GM12878 (cell line): Measurements from ENCODE around the gene CRIM1. TPM values are rescaled to one million over a fixed set of nuclear protein-coding genes. Genes with fewer than 3 reads are reported as not detected.

ENCODE experiments used
- ATAC-seq: fragments of 200-7000 bp; cut with Tn5 transposase; 3 replicates; pipeline ENCODE4 v1.9.1; 2020; ENCODE audit warnings: mild to moderate bottlenecking, moderate library complexity
- BruUV-seq: library from RNA; stranded (reverse); fragments of 400-500 nt; replicated peaks from 2 replicates; lab custom pipeline; 2021; lab: Mats Ljungman, UMichigan
- CTCF ChIA-PET: fragments of 300-600 bp; sonication (Branson Sonifier 250); formaldehyde crosslinking; extraction: SDS; loops from one replicate; lab custom pipeline; 2021; ENCODE audit warnings: inconsistent platforms; lab: Yijun Ruan, JAX
- POLR2A ChIA-PET: fragments of 350-600 bp; formaldehyde crosslinking; extraction: SDS; loops from one replicate; lab custom pipeline; 2021; ENCODE audit warnings: inconsistent platforms; lab: Charles Lee
- RAD21 ChIA-PET: fragments of 300-600 bp; sonication (Branson Sonifier 250); formaldehyde crosslinking; loops from one replicate; lab custom pipeline; 2023; ENCODE audit warnings: antibody characterized with exemption; ENCODE audit not compliant: unreplicated experiment; lab: Charles Lee
- SMC1A ChIA-PET: fragments of 300-600 bp; sonication (Branson Sonifier 250); formaldehyde crosslinking; loops from one replicate; lab custom pipeline; 2023; ENCODE audit not compliant: unreplicated experiment, uncharacterized antibody; lab: Charles Lee
- DNase-seq: peaks from one replicate; pipeline ENCODE4 v3.0.0-alpha.2; 2011; ENCODE audit warnings: low read depth, low spot score
- FAIRE-seq: peaks from 3 replicates; lab custom pipeline; 2011; peaks lifted over from hg19 to GRCh38; lab: Jason Lieb, UNC
- H2AFZ ChIP-seq: 2 replicates; pipeline ENCODE4 v1.6.0; 2011; ENCODE audit warnings: low read depth, low read length, control low read depth; ENCODE audit not compliant: control insufficient read depth
- H3K27ac ChIP-seq: 2 replicates; pipeline ENCODE4 v1.5.1; 2011; ENCODE audit warnings: control low read depth; ENCODE audit not compliant: control insufficient read depth, insufficient read depth
- H3K27me3 ChIP-seq, 2 experiments: replicated peaks in 1 of 2; 2 replicates each; pipeline versions ENCODE4 v1.6.0 to v1.6.1; 2011; ENCODE audit warnings: low read length in 1 of 2; ENCODE audit not compliant: control insufficient read depth in 2 of 2, insufficient read depth in 2 of 2
- H3K36me3 ChIP-seq, 2 experiments: 2 replicates each; pipeline ENCODE4 v1.5.1; 2011; ENCODE audit warnings: low read length in 1 of 2; ENCODE audit not compliant: control insufficient read depth in 2 of 2, insufficient read depth in 2 of 2
- H3K4me1 ChIP-seq: 2 replicates; pipeline ENCODE4 v1.6.1; 2011; ENCODE audit warnings: mild to moderate bottlenecking, low read length, moderate library complexity, mixed read lengths; ENCODE audit not compliant: control insufficient read depth, insufficient read depth
- H3K4me2 ChIP-seq: 2 replicates; pipeline ENCODE4 v1.6.0; 2011; ENCODE audit warnings: control low read depth; ENCODE audit not compliant: control insufficient read depth, insufficient read depth
- H3K4me3 ChIP-seq: fragments of 200-600 bp; sonication (generic); 2 replicates; pipeline ENCODE4 v1.5.1; 2016
- H3K79me2 ChIP-seq: 2 replicates; pipeline ENCODE4 v1.6.0; 2011; ENCODE audit warnings: low read length; ENCODE audit not compliant: control insufficient read depth, insufficient read depth
- H3K9ac ChIP-seq: 2 replicates; pipeline ENCODE4 v1.8.0; 2011; ENCODE audit warnings: low read length, control low read depth, mixed read lengths; ENCODE audit not compliant: control insufficient read depth, insufficient read depth
- H3K9me3 ChIP-seq: replicated peaks from 3 replicates; pipeline ENCODE4 v1.5.1; 2011; ENCODE audit warnings: mild to moderate bottlenecking, low read length; ENCODE audit not compliant: control insufficient read depth, insufficient read depth
- H4K20me1 ChIP-seq: 2 replicates; pipeline ENCODE4 v1.6.0; 2011; ENCODE audit not compliant: control insufficient read depth, insufficient read depth
- BCL11A ChIP-seq: IDR thresholded peaks from 2 replicates; pipeline ENCODE4 v1.6.1; 2011; ENCODE audit warnings: low read depth, low read length
- MYB ChIP-seq: fragments of 150-350 bp; IDR thresholded peaks from 2 replicates; pipeline ENCODE4 v1.6.1; 2014; ENCODE audit warnings: mild to moderate bottlenecking, low read depth, low read length, borderline replicate concordance
- MYC ChIP-seq: IDR thresholded peaks from 2 replicates; pipeline ENCODE4 v1.6.1; 2011; ENCODE audit warnings: mild to moderate bottlenecking, low read length, moderate library complexity, inconsistent platforms; ENCODE audit not compliant: insufficient read depth, insufficient replicate concordance, insufficient read length, severe bottlenecking
- NFIC ChIP-seq: IDR thresholded peaks from 2 replicates; pipeline ENCODE4 v1.6.1; 2012; ENCODE audit warnings: low read depth, mild to moderate bottlenecking, inconsistent platforms, low read length, moderate library complexity
- NKRF ChIP-seq: fragments of 450-650 bp; conservative IDR thresholded peaks from 2 replicates; pipeline ENCODE4 v1.6.1; 2017; ENCODE audit warnings: mild to moderate bottlenecking, moderate library complexity
- RELA ChIP-seq: fragments of 450-650 bp; IDR thresholded peaks from 2 replicates; pipeline ENCODE4 v1.8.0; 2014; ENCODE audit warnings: borderline replicate concordance; ENCODE audit not compliant: partially characterized antibody
- SREBF2 ChIP-seq: IDR thresholded peaks from 2 replicates; pipeline ENCODE4 v1.6.1; 2012; ENCODE audit warnings: mild to moderate bottlenecking, low read length
- USF1 ChIP-seq: IDR thresholded peaks from 2 replicates; pipeline ENCODE4 v1.6.1; 2011; ENCODE audit warnings: borderline replicate concordance, low read depth, mild to moderate bottlenecking, moderate library complexity, mixed read lengths, low read length; ENCODE audit not compliant: insufficient read depth; ENCODE audit errors: extremely low read length
- ZZZ3 ChIP-seq: IDR thresholded peaks from 2 replicates; pipeline ENCODE4 v1.6.1; 2011; ENCODE audit warnings: low read depth; ENCODE audit not compliant: control insufficient read depth, insufficient read length
- WGBS: methylation state at CpG from one replicate; pipeline ENCODE4 v1.1.6; 2016; ENCODE audit warnings: low lambda C conversion rate; ENCODE audit not compliant: insufficient replicate concordance, insufficient coverage; ENCODE audit errors: missing lambda C conversion rate; 5-methylcytosine and 5-hydroxymethylcytosine counted together
- in situ Hi-C: fragments of 300-500 bp; cut with MboI; formaldehyde crosslinking; loops from 9 replicates; pipeline ENCODE4 v1.14.3; 2018; ENCODE audit warnings: mixed read lengths
- intact Hi-C: fragments of 100-400 bp; cut with micrococcal nuclease; formaldehyde crosslinking; loops from one replicate; pipeline ENCODE4 v1.14.2; 2022; ENCODE audit not compliant: unreplicated experiment
- polyA plus RNA-seq, 11 experiments: library from polyadenylated mRNA; depleted of rRNA in 4 of 11; unstranded in 6 of 11; stranded (reverse) in 5 of 11; fragments of >200 nt; fragmentation: Nextera tagmentation in 4 of 11; fragmentation: Illumina TruSeq in 1 of 11; extraction: Ambion mirVana in 4 of 11; extraction: Trizol in 1 of 11; gene quantifications; 1 replicate in 1 of 11; 2 replicates in 10 of 11; pipeline versions ENCODE4 v1.2.1 to v1.2.3, GENCODE V29; 2011 to 2016; ENCODE audit warnings: inconsistent platforms in 2 of 11, missing spikeins in 2 of 11, low read depth in 1 of 11
- total RNA-seq, 4 experiments: library from RNA; depleted of rRNA in 3 of 4; stranded (reverse); fragments of >200 nt in 3 of 4; fragmentation: Illumina TruSeq in 1 of 4; extraction: Trizol in 1 of 4; gene quantifications; 2 replicates each; pipeline versions ENCODE4 v1.2.1 to v1.2.3, GENCODE V29; 2013 to 2021
- TF ChIP-seq, protein P1 (sequence below): fragments of 450-650 bp; formaldehyde crosslinking; IDR thresholded peaks from 2 replicates; pipeline ENCODE4 v1.5.0; 2022; ENCODE audit warnings: mild to moderate bottlenecking, missing genetic modification characterization
- TF ChIP-seq, protein P2 (sequence below): IDR thresholded peaks from 2 replicates; pipeline ENCODE4 v1.6.1; 2011; ENCODE audit warnings: low read depth, low read length, improper control_type of control experiment, borderline replicate concordance
- TF ChIP-seq, protein P3 (sequence below): fragments of 150-350 bp; IDR thresholded peaks from 2 replicates; pipeline ENCODE4 v1.6.1; 2014; ENCODE audit warnings: mild to moderate bottlenecking, low read depth, low read length

CRIM1 gene
- total and polyA plus RNA-seq, 10 of the 15 experiments (the other 5 are each of a cell fraction or from before 2014, with no cell fraction given), result 0.42 to 7.4 (median 3.1) TPM

GRCh38 chr2:36360834-36361233 is 5.3 kb downstream of the CRIM1 start:
- 13% methylated on average over 1 of the region's 1 CpG for WGBS
- FAIRE-seq, result no peak
- RAD21 ChIA-PET, result no interaction called here
- Histone ChIP-seq H3K27me3 (peaks cover 1 to 4% of the 10 kb centered on the region in 2 experiments; a peak in 3 of 4 replicates), H3K36me3 (no peaks in the 10 kb centered on the region), H3K27ac (no peak overlapping the region), H3K9ac (no peak overlapping the region), H3K9me3 (no peaks in the 10 kb centered on the region), H3K79me2 (no peaks in the 10 kb centered on the region), H2AFZ (no peak overlapping the region), H3K4me2 (no peak overlapping the region), H3K4me1 (peaks cover 9% of the 10 kb centered on the region), H4K20me1 (no peaks in the 10 kb centered on the region), H3K4me3 (no peak overlapping the region)
- intact Hi-C loops (no loop called here), in situ Hi-C loops (no loop called here)
- CTCF ChIA-PET, result no interaction called here
- ATAC-seq, result no peak
- BruUV-seq, result no TSS peak
- SMC1A ChIA-PET, result no interaction called here
- DNase-seq, result no peak
- POLR2A ChIA-PET, result no interaction called here
- TF ChIP-seq NKRF (no peak), BCL11A (no peak), NFIC (no peak), MYB (no peak), USF1 (no peak), ZZZ3 (no peak), RELA (no peak), MYC (no peak), SREBF2 (no peak)
- TF ChIP-seq, protein P1, sequence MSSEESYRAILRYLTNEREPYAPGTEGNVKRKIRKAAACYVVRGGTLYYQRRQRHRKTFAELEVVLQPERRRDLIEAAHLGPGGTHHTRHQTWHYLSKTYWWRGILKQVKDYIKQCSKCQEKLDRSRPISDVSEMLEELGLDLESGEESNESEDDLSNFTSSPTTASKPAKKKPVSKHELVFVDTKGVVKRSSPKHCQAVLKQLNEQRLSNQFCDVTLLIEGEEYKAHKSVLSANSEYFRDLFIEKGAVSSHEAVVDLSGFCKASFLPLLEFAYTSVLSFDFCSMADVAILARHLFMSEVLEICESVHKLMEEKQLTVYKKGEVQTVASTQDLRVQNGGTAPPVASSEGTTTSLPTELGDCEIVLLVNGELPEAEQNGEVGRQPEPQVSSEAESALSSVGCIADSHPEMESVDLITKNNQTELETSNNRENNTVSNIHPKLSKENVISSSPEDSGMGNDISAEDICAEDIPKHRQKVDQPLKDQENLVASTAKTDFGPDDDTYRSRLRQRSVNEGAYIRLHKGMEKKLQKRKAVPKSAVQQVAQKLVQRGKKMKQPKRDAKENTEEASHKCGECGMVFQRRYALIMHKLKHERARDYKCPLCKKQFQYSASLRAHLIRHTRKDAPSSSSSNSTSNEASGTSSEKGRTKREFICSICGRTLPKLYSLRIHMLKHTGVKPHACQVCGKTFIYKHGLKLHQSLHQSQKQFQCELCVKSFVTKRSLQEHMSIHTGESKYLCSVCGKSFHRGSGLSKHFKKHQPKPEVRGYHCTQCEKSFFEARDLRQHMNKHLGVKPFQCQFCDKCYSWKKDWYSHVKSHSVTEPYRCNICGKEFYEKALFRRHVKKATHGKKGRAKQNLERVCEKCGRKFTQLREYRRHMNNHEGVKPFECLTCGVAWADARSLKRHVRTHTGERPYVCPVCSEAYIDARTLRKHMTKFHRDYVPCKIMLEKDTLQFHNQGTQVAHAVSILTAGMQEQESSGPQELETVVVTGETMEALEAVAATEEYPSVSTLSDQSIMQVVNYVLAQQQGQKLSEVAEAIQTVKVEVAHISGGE (CRISPR knock-in tag), result no peak
- TF ChIP-seq, protein P2, sequence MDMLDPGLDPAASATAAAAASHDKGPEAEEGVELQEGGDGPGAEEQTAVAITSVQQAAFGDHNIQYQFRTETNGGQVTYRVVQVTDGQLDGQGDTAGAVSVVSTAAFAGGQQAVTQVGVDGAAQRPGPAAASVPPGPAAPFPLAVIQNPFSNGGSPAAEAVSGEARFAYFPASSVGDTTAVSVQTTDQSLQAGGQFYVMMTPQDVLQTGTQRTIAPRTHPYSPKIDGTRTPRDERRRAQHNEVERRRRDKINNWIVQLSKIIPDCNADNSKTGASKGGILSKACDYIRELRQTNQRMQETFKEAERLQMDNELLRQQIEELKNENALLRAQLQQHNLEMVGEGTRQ, result no peak
- TF ChIP-seq, protein P3, sequence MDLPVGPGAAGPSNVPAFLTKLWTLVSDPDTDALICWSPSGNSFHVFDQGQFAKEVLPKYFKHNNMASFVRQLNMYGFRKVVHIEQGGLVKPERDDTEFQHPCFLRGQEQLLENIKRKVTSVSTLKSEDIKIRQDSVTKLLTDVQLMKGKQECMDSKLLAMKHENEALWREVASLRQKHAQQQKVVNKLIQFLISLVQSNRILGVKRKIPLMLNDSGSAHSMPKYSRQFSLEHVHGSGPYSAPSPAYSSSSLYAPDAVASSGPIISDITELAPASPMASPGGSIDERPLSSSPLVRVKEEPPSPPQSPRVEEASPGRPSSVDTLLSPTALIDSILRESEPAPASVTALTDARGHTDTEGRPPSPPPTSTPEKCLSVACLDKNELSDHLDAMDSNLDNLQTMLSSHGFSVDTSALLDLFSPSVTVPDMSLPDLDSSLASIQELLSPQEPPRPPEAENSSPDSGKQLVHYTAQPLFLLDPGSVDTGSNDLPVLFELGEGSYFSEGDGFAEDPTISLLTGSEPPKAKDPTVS, result no peak
